Right renal pelvis (tissue), 4 donors: Measurements from ENCODE around the gene ANKRD11. TPM values are rescaled to one million over a fixed set of nuclear protein-coding genes. Genes with fewer than 3 reads are reported as not detected.
"Not testable (repeated sequence)": the region's sequence is repeated elsewhere in the genome, so short reads cannot be mapped to it uniquely, and the experiment has no call there.

Experiments used
- DNase-seq, 4 donors: peaks; one replicate each; pipeline ENCODE4 v3.0.0-alpha.2; 2013; ENCODE audit warnings: low read depth in 4 of 4, low spot score in 3 of 4, missing footprints in 1 of 4
- polyA plus RNA-seq, 4 donors: library from polyadenylated mRNA; unstranded; fragments of 120-200 nt; gene quantifications; one replicate each; pipeline ENCODE4 v1.2.1, GENCODE V29; 2013; ENCODE audit not compliant: insufficient read length in 4 of 4

ANKRD11 gene
- polyA plus RNA-seq, 4 donors: 90.2 to 101 (median 96.6) TPM

DNA sequence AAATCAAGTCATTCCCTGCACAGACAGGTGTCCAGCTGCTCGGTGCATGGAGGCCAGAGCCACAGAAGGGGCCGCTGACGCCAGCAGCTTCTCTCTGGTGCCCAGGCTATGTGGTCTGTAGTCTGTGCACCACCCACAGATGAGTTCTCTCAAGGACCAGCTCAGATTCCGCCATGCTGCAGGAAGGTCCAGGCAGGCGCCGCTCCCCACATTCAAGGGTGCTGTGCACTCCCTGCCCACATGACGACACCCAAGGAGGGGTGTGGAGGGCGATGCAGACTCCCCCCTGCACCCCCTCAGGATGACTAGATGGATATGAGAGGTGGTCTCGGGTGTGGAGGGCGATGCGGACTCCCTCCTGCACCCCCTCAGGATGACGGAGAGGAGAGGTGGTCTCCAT is 119.0 kb downstream of the ANKRD11 start:
- DNase-seq: no peak

DNA sequence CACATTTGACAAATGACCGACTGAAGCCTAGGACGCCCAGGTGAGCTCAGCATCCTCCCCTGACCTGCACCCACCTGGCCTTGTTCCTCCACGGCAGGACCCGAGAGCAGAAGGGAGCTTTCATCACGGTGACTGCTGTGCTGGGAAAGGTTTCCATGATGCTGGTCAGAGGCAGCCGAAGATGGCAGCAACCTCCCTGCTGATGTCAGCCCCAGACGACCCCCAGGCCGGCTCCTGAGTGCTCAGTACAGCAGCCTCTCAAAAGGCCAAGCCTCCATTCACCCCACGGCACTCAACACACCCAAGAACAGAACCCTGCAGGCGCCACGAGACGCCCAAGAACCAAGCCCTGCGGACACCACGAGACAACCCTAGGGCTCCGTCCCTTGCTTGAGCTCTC is 119.8 kb downstream of the ANKRD11 start:
- no peak for DNase-seq

DNA sequence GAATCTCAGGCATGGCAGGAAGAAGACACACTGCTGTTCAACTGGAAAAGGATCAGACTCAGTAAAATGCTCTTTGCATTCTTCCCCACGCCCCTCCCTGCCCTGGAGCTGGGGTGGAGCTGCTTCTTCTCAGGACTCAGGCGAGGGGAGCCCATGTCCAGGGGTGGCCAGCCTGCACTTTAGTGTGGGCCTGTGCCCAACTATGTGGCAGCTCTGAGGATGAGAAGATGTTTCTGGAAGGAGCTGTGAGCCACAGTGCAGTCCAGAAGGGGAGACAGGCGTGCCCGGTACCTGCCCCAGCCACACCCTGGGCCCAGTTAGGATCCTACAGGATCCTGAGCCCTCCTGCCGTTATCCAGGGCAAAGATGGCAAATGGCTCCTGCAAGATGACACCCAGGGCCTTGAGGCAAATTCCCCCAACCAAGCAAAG is 120.3 kb downstream of the ANKRD11 start:
- DNase-seq: no peak

DNA sequence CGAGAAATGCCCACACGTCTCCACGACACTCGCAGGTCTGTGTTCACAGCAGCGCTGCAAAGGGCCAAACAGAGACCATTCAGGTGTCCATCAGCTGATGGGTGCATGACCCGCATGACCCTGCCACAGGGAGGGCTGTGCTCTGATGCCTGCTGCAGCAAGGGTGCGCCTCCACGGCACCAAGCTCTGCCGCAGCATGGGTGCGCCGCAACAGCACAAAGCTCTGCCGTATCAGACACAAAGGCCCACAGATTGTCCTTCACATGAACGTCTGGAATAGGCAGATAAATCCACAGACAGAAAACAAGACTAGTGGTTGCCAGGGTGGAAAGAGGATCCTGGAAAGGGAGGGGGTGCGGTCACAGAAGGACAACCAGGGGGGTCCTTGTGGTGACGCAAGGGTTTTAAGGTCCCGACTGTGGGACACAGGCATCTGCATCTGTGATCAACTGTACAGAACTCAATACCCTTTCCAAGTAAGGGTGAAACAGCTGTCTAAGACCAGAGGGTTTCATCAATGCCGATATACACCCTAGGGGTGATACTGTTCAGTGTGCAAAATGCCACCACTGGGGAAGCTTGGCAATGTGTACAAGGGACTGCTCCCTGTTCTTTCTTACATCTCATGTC is 121.0 kb downstream of the ANKRD11 start:
- DNase-seq: no peak

DNA sequence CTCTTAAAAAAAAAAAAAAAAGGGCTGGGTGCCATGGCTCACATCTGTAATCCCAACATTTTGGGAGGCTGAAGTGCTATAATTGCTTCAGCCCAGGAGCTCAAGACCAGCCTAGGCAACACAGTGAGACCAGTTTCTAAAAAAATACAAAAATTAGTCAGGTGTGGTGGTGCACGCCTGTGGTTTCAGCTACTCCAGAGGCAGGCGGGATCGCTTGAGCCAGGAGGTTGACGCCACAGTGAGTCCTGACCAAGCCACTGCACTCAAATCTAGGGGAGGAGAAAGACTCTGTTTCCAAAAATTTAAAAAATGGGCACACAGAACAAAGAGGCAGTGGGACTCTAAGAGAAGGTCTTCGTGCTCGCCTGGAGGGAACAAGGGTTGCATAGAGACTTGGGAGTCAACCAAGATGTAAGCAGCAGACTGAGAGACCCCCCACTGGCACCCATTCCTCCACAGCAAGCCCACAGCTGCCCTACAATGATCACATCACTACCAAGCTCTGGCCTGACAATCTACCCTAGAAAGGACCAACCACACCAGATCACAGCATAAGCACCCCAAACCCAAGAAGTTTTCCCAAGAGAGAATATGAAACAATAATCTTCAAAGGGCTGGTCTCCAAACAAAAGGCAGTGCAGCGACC is 121.6 kb downstream of the ANKRD11 start:
- no peak for DNase-seq

DNA sequence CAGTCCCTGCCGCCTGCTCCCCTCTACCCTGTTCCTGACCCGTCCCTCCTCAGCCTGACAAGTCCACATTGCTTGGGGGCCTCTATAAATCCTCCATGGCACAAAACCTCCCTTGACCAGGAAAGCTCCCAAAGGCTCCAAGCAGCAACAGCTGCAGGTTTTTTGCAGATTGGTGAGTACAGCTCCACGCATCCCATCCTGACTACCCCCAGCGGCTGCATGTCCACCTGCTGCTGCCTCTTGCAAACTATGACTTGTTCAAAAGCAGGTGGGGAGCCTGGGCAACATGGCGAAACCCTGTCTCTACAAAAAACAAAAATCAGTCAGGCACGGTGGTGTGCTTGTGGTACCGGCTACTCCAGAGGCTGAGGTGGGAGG is 122.8 kb downstream of the ANKRD11 start:
- DNase-seq: no peak

DNA sequence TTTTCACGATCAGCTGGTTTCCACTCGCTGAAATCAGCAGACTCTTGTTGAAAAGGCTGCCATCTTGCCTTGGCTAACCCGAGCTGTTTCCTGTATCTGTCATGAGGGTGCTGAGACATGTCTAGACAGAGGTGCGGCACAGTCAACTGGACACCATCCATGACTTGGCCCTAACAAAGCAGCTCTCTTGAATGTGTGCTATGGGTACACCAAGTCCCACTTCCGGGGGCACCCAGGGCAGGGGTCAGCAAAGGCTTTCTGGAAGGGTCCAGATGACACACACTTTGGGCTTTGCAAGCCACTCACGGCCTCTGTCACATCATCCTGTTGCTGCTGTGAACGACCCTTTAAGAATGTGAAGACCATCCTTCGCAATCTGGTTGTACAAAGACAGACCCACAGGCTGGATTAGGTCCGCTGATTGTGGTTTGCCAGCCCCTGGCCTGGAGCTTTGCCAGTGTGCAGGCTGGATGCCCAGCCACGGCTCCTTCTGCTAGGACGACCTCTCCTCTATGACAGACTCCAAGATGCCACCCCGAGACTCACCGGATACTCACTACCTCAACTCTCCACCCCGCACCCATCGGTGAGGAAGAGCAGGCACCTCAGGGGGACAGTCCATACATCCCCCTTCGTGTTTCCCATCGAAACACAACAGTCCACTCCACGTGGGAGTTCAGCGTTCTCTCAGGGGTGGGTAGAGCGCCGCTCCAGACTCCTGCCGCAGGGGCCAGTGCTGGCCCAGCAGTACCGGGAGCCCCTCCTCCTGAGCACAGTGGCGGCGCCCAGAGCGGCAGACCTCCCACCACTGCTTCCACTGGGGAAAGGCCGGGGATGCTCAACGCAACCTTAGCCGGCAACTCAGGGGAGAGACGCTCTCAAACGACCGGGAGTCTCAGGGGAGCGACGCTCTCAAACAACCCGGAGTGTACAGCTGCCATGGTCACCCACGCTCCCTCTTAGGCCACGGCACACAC is 123.5 kb downstream of the ANKRD11 start:
- no peak for DNase-seq

DNA sequence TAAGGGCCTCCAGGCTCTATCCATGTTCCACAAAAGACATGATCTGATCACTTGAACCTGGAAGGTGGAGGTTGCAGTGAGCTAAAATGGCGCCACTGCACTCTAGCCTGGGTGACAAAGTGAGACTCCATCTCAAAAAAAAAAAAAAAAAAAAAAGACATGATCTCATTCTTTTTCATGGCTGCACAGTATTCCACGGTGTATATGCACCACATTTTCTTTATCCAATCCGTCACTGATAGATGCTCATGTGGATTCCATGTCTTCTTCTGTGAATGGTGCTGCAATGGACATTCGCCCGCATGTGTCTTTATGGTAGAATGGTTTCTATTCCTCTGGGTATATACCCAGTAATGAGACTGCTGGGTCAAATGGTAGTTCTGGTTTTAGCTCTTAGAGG is 124.4 kb downstream of the ANKRD11 start:
- DNase-seq: no peak

DNA sequence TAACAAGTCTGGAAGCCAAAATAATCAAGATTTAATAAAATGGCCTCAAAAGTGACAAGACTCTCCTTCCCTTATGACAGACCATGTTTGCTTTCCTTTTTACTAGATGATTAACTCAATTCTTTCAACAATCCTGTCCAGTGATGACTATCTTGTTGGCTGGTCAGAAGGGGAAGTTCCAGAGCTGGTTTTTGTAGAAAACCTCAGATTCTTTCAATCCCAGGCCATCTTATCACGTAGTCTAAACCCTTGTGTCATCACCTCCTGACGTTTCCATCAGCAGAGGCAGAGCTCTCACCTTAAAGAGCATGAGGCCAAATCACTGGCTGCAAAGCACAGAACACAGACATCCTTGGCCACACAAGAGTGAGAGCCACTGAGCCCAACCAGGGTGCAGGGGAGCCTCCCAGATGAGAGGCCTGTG is 125.3 kb downstream of the ANKRD11 start:
- no peak for DNase-seq

DNA sequence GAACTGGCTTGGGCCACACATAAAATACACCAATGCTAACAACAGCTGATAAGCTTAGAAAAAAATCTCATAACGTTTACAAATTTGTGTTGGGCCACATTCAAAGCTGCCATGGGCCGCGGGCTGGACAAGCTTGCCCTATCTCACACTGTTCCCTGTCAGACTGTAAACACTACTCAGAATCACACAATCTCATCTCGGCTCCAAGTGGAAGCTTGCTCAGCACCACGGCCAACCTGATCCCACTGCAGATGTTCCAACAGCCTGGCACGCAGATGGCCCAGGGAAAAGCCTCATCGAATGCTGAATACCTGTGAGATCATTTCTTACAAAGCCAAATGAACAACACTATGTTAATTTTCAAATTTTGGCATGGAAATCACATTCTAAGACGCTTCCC is 125.8 kb downstream of the ANKRD11 start:
- no peak for DNase-seq

DNA sequence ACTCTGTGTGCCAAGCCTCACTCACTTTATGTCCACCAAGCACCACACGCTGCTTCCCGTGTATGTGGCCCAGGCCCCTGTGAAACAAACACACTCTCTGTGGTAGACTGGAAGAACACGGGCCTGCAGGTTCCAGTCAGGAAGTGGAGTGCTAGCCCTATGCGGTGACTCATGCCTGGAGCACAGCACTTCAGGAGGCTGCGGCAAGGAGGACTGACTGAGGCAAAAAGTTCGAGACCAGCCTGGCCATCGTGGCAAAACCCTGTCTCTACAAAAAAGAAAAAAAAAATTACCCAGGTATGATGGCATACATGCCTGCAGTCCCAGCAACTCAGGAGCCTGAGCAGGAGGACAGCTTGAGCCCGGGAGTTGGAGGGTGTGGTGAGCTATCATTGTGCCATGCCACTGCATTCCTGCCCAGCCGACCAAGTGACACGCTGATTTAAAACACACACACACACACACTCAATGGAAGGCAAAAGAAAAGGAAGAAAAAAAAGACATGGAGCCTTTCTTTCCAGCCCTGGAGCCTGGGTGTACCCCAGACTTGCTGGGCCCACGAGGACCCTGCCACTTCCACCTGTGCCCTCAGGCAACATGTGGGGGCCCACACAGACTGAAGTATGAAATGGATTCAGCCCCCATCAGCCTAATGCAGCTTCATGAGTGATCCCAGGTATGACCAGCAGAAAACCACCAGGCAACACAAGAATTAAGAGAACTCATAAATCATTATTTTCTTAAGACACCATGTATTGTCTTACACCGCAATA is 126.6 kb downstream of the ANKRD11 start:
- DNase-seq: no peak

DNA sequence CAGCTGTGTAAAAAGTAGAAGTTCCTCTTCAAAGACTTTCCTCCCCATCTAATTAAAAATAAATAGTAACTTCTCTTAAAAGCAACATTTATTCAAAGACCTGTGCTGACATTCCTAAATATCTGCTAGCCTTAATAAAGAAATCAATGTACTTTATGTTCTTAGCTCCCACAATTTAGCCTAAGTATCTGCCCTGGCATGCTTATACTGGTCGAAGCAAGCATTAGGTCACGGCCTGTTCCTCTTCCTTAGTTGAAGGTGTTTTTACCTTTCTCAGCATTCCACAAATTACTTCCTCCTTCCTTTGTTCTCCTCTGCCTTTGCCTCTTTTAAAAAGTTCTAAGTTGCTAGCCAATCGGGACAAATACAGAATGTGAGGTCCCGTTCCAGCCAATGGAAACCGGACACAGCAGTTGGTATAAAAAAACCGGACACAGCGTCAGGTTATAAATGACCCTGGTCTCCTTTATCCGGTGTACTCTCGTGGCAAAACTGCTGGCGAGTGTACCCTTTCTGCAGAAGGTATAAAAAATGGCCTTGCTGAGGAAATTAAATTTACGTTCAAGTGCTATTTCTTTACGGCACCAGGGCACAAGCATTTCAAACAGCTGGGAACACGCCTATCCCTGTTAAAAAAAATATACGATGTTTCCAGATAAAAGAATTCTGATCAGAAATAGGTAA is 127.7 kb downstream of the ANKRD11 start:
- not testable (repeated sequence) for DNase-seq

DNA sequence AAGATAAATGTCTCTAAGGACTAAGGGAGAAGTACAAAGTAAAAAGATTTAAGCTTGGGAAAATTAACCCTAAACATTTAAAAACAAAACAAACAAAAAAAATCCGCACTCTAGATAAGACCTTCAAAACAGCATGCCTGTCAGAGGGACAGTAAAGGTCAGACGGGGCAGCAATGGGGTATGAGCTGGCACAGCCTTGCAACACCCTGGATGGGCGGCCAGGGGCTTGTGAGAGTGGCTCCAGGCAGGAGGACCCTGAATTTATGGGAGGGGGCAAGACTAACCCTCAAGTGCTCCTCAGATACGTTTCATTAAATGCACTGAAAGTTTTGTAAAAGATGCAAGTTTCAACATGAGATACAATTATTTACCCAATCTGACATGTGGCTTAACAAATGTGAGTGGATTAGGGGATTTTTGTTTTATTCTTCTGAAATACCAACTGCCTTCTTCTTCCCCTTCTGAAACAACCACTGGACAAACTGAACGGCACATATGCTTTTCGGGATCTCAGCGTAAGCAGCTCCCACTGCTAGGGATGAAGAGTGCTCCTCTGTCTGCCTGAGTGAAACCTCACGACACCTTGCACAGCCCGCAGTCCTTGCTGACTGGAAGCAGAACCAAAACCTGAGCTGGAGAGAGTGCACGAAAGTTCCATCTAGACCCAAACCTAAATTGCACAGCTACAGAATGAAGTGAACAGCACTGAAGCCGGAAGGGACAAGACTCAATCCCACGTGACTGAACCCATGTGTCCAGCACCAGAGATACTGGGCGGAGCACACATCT is 128.4 kb downstream of the ANKRD11 start:
- DNase-seq: no peak

DNA sequence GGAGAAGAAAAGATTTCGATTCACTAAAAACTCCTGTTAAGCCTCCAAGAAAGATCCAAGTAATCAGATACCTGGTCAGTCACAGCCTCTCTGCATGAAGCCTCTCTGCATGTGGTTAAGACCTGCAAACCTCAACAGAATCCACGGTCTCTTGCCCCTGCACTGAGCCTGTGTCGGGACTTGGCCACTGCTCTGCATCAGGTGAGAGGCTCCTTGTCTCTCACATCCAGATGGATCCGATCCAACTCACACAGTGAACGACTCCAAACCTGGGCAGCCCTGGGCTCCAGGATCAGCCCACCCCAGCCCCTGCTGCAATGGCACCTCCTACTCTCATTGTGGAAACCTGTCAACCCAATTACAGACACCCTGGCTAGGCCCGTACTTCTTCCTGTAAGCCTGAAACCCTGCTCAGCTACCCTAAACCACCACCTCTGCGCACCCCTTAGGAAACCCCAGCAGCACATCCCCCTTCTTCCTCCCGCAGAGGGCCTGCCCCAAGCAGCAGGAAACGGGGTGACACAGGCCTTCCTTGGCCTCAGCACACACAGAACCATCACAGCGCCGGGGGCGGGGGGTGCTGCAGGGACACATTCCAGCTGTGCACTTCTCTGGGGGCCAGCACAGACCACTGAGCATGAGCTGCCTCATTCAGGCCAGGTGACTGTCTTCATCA is 129.5 kb downstream of the ANKRD11 start:
- no peak for DNase-seq

DNA sequence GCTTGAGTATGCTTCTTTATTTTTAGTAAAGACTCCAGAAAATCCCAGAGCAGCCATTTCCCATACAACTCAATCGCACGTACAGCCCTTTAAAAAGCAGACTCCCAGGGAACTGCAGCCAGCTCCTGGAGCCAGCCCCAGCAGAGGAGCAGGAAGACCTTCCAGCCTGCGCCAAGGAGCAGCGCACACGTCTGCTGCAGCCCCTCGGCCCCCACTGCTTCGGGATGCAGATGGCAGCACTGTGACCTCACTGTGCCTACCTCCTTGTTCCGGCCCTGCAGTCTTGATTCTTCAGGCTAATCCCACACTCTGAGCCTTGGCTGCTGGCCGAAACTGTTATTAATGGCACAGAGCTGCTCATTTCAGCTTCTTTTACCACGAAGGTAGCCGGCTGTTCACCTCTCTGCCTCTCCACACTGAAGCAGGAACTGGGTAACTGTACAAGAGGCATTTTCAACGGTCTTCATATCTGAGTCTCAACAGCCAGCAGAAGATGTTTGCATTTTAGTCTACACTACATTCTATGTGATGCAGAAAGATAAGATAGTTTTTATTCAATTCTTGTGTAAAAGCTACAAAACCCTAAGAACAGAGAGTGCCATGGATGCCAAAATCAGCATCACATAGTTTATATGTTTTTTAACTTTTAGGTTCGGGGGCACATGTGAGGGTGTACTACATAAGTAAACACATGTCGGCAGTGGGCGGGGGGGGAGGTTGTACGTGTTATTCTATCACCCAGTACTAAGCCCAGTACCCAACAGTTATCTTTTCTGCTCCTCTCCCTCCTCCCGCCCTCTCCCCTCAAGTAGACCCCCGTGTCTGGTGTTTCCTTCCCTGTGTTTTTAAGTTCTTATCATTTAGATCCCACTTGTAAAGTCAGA is 130.9 kb downstream of the ANKRD11 start:
- DNase-seq: no peak

DNA sequence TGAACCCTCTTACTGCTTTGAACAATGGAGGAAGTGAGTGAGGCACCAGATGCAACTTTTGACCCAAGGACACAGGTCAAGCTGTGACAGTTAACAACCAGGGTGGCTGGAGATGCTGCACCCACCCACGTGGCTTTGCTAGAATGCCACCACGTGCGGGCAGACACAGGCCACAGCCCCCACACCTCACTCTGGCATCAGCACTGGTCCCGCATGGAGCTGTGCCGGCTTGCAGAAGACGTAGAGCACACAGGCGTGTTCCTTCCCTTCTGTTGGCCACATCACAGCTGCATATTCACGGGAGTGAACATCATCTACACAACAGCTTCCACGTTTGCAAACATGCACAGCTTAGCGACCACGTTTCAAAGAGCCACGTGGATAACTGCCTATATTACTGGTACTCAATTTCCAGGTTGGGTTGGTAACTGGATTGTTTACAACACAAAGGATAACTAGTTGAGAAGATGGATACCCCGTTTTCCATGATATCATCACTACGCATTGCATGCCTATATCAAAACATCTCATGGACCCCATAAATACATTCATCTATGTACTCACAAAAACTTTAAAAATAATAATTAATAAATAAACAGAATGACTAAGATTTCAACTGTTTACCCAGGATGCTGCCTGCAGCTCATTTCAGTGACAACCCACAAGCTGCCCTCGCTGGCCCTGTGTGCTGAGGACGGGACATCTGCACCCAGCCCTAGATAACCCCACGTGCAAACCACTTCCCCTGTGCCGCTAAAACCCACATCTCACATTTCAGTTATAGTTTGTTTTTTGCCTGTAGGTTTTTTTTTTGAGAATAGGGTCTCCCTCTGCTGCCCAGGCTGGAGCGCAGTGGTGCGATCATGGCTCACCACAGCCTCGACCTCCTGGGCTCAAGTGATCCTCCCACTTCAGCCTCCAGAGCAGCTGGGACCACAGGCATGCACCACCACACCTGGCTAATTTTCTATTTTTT is 132.0 kb downstream of the ANKRD11 start:
- no peak for DNase-seq
